Glomerular endothelial cell (primary cell): ENCODE results near the gene DPH1. TPM values are rescaled to one million over a fixed set of nuclear protein-coding genes. Genes with fewer than 3 reads are reported as not detected.

ENCODE experiments used
- total RNA-seq: library from RNA; depleted of rRNA; stranded (reverse); fragments of >200 nt; gene quantifications from 2 replicates; pipeline ENCODE4 v1.2.3, GENCODE V29; 2015

DPH1 gene
- total RNA-seq, 1 donor from 2014 or later, result 25.4 TPM

Other genes with a start within 250 kb of the DPH1 start
- 6.6 and 9.2 TPM in 2 replicates for gene SMYD4, start 200.3 kb upstream of the DPH1 start, total RNA-seq
- 23.3 and 29.2 TPM in 2 replicates for gene RPA1, start 200.1 kb upstream of the DPH1 start, total RNA-seq
- gene RTN4RL1, start 4.8 kb upstream of the DPH1 start, total RNA-seq, result not detected in 2 replicates
- 60.8 and 76.1 TPM in 2 replicates for gene OVCA2, start 11.9 kb downstream of the DPH1 start, total RNA-seq
- 97.1 and 97.2 TPM in 2 replicates for gene HIC1, start 24.9 kb downstream of the DPH1 start, total RNA-seq